Transverse colon (tissue), 4 donors: ENCODE measurements around the gene ENDOV. TPM values are rescaled to one million over a fixed set of nuclear protein-coding genes. Genes with fewer than 3 reads are reported as not detected.
"Not testable (repeated sequence)": the region's sequence is repeated elsewhere in the genome, so short reads cannot be mapped to it uniquely, and the experiment has no call there.

Source experiments
- DNase-seq: peaks from one replicate; pipeline ENCODE4 v3.0.0-alpha.2; 2019
- H3K27ac ChIP-seq, 4 donors: fragments of 200-600 bp; sonication (generic); 2 replicates each; pipeline ENCODE4 v1.5.1; 2016 to 2018; ENCODE audit warnings: inconsistent platforms in 4 of 4
- H3K27me3 ChIP-seq: fragments of 200-600 bp; sonication (generic); 2 replicates; pipeline ENCODE4 v1.5.1; 2017; ENCODE audit warnings: inconsistent platforms
- H3K36me3 ChIP-seq, 4 donors: fragments of 200-600 bp; sonication (generic); 2 replicates each; pipeline ENCODE4 v1.5.1; 2017 to 2019; ENCODE audit warnings: inconsistent platforms in 4 of 4
- H3K4me1 ChIP-seq, 4 donors: fragments of 200-600 bp; sonication (generic); 2 replicates each; pipeline ENCODE4 v1.5.1; 2017 to 2020; ENCODE audit warnings: inconsistent platforms in 4 of 4
- H3K4me3 ChIP-seq, 4 donors: fragments of 200-600 bp; sonication (generic); 1 replicate in 1 of 4; 2 replicates in 3 of 4; pipeline versions ENCODE4 v1.5.1 to v1.6.1; 2017 to 2019; ENCODE audit warnings: inconsistent platforms in 4 of 4
- H3K9me3 ChIP-seq, 2 donors: fragments of 200-600 bp; sonication (generic); 2 replicates each; pipeline ENCODE4 v1.5.1; 2017 to 2019; ENCODE audit warnings: inconsistent platforms in 2 of 2
- CTCF ChIP-seq, 5 experiments: fragments of 200-600 bp in 3 of 5; fragments of 450-650 bp in 2 of 5; sonication (generic) in 3 of 5; IDR thresholded peaks; 1 replicate in 2 of 5; 2 replicates in 3 of 5; pipeline ENCODE4 v1.5.1; 2016 to 2017; ENCODE audit warnings: antibody characterized with exemption in 5 of 5, inconsistent platforms in 3 of 5, mild to moderate bottlenecking in 2 of 5, moderate library complexity in 1 of 5
- EP300 ChIP-seq: sonication (generic); formaldehyde crosslinking; IDR thresholded peaks from one replicate; pipeline ENCODE4 v1.6.1; 2017; ENCODE audit warnings: antibody characterized with exemption, low read depth
- POLR2A ChIP-seq: fragments of 450-650 bp; IDR thresholded peaks from one replicate; pipeline ENCODE4 v1.6.1; 2016; ENCODE audit warnings: antibody characterized with exemption, mild to moderate bottlenecking, moderate library complexity
- POLR2AphosphoS5 ChIP-seq, 3 donors: sonication (generic); formaldehyde crosslinking; IDR thresholded peaks; one replicate each; pipeline ENCODE4 v1.6.1; 2016; ENCODE audit warnings: antibody characterized with exemption in 3 of 3
- WGBS, 2 donors: methylation state at CpG; one replicate each; pipeline ENCODE4 v1.1.5; 2018; ENCODE audit warnings: low coverage in 1 of 2; 5-methylcytosine and 5-hydroxymethylcytosine counted together
- in situ Hi-C, 4 donors: fragments of 200-750 bp; cut with MboI; loops; one replicate each; pipeline versions ENCODE4 v1.15.0 to v1.15.1; 2017; ENCODE audit warnings: low sequenced_read_pairs in 3 of 4, low pct_ligation_motif_present in 1 of 4, low pct_unique_long_range_greater_than_20kb in 1 of 4
- intact Hi-C: fragments of 100-400 bp; cut with DNase I; formaldehyde crosslinking; loops from one replicate; pipeline ENCODE4 v1.15.1; 2023; ENCODE audit warnings: low total_unique reads
- total RNA-seq, 4 donors: library from RNA; depleted of rRNA; stranded (reverse); fragments of >200 nt; gene quantifications; one replicate each; pipeline ENCODE4 v1.1.0, GENCODE V29; 2016

ENDOV gene
- total RNA-seq, 4 donors from 2014 or later: 14.9 to 26.9 (median 19.9) TPM

GRCh38 chr17:80397034-80397387, 18.0 kb upstream of the ENDOV start:
- TF ChIP-seq CTCF (IDR thresholded peaks at IDR 0.05) (no peak), POLR2AphosphoS5 (IDR thresholded peaks at IDR 0.05) (no peak), POLR2A (no peak), EP300 (no peak)
- no peaks in the 10 kb centered on the region for H3K27me3 ChIP-seq
- no peak for DNase-seq
- no peak overlapping the region for H3K4me3 ChIP-seq
- H3K27ac ChIP-seq: no peak overlapping the region
- 83% methylated on average over 6 of the region's 6 CpGs; no CpG with 5 or more reads in 1 of the 2 donors for WGBS, 2 donors
- no peaks in the 10 kb centered on the region for H3K9me3 ChIP-seq
- intact Hi-C loops: no loop called here
- peaks cover 0 to 24% (median 11%) of the 10 kb centered on the region in 4 donors for H3K36me3 ChIP-seq
- no peaks in the 10 kb centered on the region for H3K4me1 ChIP-seq
- in situ Hi-C loops: no loop called here

- TF ChIP-seq CTCF (IDR thresholded peaks at IDR 0.05) (no peak), EP300 (no peak), POLR2AphosphoS5 (IDR thresholded peaks at IDR 0.05) (no peak), POLR2A (no peak)
- Histone ChIP-seq H3K4me1 (no peaks in the 10 kb centered on the region), H3K27ac (no peak overlapping the region), H3K27me3 (no peaks in the 10 kb centered on the region), H3K4me3 (no peak overlapping the region), H3K9me3 (no peaks in the 10 kb centered on the region), H3K36me3 (peaks cover 0 to 18% (median 8%) of the 10 kb centered on the region in 4 donors)
- in situ Hi-C loops: no loop called here
- 86% methylated on average over 10 of the region's 10 CpGs; no CpG with 5 or more reads in 1 of the 2 donors for WGBS, 2 donors
- DNase-seq: no peak
- intact Hi-C loops: no loop called here
These were observed 17.3 kb upstream of the ENDOV start for GRCh38 chr17:80397686-80398085.

- H3K4me1 ChIP-seq, intact Hi-C loops, DNase-seq, H3K4me3 ChIP-seq, H3K27me3 ChIP-seq, H3K36me3 ChIP-seq, H3K9me3 ChIP-seq, in situ Hi-C loops, H3K27ac ChIP-seq: not testable (repeated sequence)
- WGBS, 2 donors: 77 to 86% methylated on average over 9 of the region's 9 CpGs
These were observed 13.9 kb upstream of the ENDOV start for GRCh38 chr17:80401086-80401485.

GRCh38 chr17:80402102-80402501, 12.9 kb upstream of the ENDOV start:
- DNase-seq, intact Hi-C loops, H3K27ac ChIP-seq, H3K9me3 ChIP-seq, H3K4me3 ChIP-seq, H3K4me1 ChIP-seq, H3K36me3 ChIP-seq, H3K27me3 ChIP-seq, in situ Hi-C loops: not testable (repeated sequence)
- WGBS, 2 donors: 94% methylated on average over 13 of the region's 13 CpGs; no CpG with 5 or more reads in 1 of the 2 donors

GRCh38 chr17:80402959-80403358, 12.0 kb upstream of the ENDOV start:
- Histone ChIP-seq H3K4me3 (no peak overlapping the region), H3K9me3 (no peaks in the 10 kb centered on the region), H3K27ac (no peak overlapping the region), H3K36me3 (no peaks in the 10 kb centered on the region), H3K27me3 (no peaks in the 10 kb centered on the region), H3K4me1 (no peaks in the 10 kb centered on the region)
- TF ChIP-seq EP300 (no peak), POLR2A (no peak), POLR2AphosphoS5 (IDR thresholded peaks at IDR 0.05) (no peak), CTCF (IDR thresholded peaks at IDR 0.05) (no peak)
- WGBS, 2 donors: 86 to 100% methylated on average over 3 to 4 of the region's 4 CpGs
- in situ Hi-C loops (no loop called here), intact Hi-C loops (no loop called here)
- no peak for DNase-seq
